Gastroesophageal sphincter (tissue), 3 donors: ENCODE results near the gene AIF1.

Source experiments
- CTCF ChIP-seq, 4 experiments: fragments of 200-600 bp in 2 of 4; fragments of 450-650 bp in 2 of 4; sonication (generic) in 1 of 4; IDR thresholded peaks; one replicate each; pipeline ENCODE4 v1.5.1; 2017 to 2019; ENCODE audit warnings: antibody characterized with exemption in 4 of 4, mild to moderate bottlenecking in 2 of 4, moderate library complexity in 2 of 4
- POLR2A ChIP-seq, 2 donors: fragments of 450-650 bp; IDR thresholded peaks; one replicate each; pipeline ENCODE4 v1.6.1; 2017; ENCODE audit warnings: antibody characterized with exemption in 2 of 2, mild to moderate bottlenecking in 2 of 2, moderate library complexity in 1 of 2

- TF ChIP-seq CTCF (IDR thresholded peaks at IDR 0.05) = no peak
- no peak for TF ChIP-seq POLR2A (IDR thresholded peaks at IDR 0.05)
Observed at GRCh38 chr6:31576897-31577578, 38.0 kb upstream of the AIF1 start.
